IPS-15b (cell line): ENCODE results near the gene FAM53B.

Experiments
- H3K27me3 ChIP-seq: one replicate; pipeline ENCODE4 v1.6.1; 2013; ENCODE audit warnings: low read length; ENCODE audit not compliant: control insufficient read depth, insufficient read depth
- H3K36me3 ChIP-seq: one replicate; pipeline ENCODE4 v1.6.1; 2013; ENCODE audit warnings: low read length; ENCODE audit not compliant: control insufficient read depth, insufficient read depth
- H3K4me1 ChIP-seq: one replicate; pipeline ENCODE4 v1.6.1; 2013; ENCODE audit warnings: mild to moderate bottlenecking, low read length; ENCODE audit not compliant: control insufficient read depth, insufficient read depth
- H3K4me3 ChIP-seq: one replicate; pipeline ENCODE4 v1.5.1; 2013; ENCODE audit warnings: low read depth, low read length
- H3K9ac ChIP-seq: one replicate; pipeline ENCODE4 v1.6.1; 2013; ENCODE audit warnings: low read depth, mild to moderate bottlenecking, low read length
- H3K9me3 ChIP-seq: one replicate; pipeline ENCODE4 v1.6.1; 2013; ENCODE audit warnings: mild to moderate bottlenecking, low read length; ENCODE audit not compliant: control insufficient read depth, insufficient read depth

FAM53B gene

DNA sequence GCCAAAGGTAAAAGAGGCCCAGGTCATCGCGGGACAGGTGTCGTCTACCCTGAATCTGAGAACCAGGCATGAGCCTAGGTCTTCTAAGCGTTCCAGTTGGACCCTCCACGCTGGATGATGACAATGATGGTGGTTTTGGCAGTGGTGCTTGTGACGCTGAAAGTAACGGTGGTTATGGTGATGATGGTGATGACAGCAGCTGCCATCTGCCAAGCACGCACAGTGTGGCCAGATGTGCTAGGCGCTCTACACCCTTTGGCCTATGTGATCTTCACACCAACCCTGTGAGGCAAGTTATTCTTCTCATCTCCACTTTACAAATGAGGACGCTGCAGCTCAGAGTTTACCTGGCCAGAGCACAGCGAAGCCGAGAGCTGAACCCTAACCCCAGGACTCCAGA lies 93.9 kb downstream of the FAM53B start:
- H3K4me1 ChIP-seq: peaks cover 6% of the 10 kb centered on the region
- H3K27me3 ChIP-seq: no peaks in the 10 kb centered on the region
- H3K36me3 ChIP-seq: no peaks in the 10 kb centered on the region
- no peak overlapping the region for H3K9ac ChIP-seq
- no peak overlapping the region for H3K4me3 ChIP-seq
- H3K9me3 ChIP-seq: no peaks in the 10 kb centered on the region

DNA sequence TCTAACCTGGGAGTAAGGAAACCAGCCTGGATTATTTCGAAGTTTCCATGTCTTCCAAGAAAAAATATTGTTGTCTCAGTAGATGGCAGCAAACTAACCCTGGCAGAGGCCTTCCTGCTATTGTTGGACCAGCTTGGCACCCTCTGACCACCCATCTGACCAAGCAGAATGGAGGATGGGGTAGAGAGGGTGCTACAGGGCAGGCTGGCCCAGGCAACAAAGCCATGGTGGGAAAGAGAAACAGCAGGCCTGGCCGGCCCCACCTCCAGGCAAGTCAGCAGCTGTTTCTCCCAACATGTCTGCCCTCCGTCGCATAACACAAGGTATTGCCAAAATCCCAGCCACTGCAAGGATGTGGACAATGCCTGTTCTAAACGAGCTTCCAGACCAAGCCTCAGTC lies 95.0 kb downstream of the FAM53B start:
- H3K4me1 ChIP-seq: peaks cover 4% of the 10 kb centered on the region

DNA sequence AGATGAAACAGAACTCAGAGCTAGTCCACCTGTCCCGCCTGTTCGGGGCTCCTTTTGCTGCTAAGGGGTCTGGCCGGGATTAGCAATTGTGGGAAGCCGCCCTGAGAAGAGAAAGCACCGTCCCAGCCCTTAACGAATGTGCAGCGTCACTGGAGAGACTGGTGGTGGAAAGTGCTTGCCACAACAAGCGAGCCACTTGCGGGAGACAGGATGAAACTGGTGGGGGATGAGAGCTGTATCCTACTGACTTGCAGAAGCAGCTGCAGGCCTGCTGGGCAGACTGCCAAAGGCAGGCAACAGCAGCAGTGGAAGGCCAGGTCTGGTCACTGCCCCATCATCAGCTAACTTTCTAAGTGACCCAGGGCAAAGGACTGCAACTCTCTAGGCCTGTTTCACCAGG lies 95.4 kb downstream of the FAM53B start:
- Histone ChIP-seq H3K4me1 (peaks cover 4% of the 10 kb centered on the region), H3K9ac (no peak overlapping the region), H3K27me3 (no peaks in the 10 kb centered on the region), H3K9me3 (no peaks in the 10 kb centered on the region), H3K4me3 (no peak overlapping the region), H3K36me3 (no peaks in the 10 kb centered on the region)

More for the DNA sequence above, 95.0 kb downstream of the FAM53B start:
- H3K9ac ChIP-seq: no peak overlapping the region
- no peaks in the 10 kb centered on the region for H3K36me3 ChIP-seq
- no peaks in the 10 kb centered on the region for H3K27me3 ChIP-seq
- no peak overlapping the region for H3K4me3 ChIP-seq
- H3K9me3 ChIP-seq: no peaks in the 10 kb centered on the region

DNA sequence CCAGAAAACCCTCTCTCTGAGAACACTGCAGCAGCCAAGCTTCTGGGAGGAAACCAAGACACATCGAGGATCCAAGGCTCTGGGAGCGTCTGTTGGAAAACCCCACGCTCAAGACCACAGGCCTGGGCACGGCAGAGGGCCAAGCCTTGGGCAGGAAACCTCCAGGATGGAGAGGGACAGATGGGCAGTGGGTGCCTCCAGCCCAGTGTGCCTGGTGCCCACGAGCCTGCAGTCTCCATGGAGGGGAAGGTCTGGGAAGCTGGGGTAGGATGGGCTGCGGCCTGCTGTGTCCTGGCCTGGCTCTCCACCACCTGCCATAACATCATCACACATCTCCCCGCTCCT lies 96.1 kb downstream of the FAM53B start:
- Histone ChIP-seq H3K4me1 (peaks cover 4% of the 10 kb centered on the region), H3K9ac (no peak overlapping the region), H3K27me3 (no peaks in the 10 kb centered on the region), H3K4me3 (no peak overlapping the region), H3K36me3 (no peaks in the 10 kb centered on the region), H3K9me3 (no peaks in the 10 kb centered on the region)

DNA sequence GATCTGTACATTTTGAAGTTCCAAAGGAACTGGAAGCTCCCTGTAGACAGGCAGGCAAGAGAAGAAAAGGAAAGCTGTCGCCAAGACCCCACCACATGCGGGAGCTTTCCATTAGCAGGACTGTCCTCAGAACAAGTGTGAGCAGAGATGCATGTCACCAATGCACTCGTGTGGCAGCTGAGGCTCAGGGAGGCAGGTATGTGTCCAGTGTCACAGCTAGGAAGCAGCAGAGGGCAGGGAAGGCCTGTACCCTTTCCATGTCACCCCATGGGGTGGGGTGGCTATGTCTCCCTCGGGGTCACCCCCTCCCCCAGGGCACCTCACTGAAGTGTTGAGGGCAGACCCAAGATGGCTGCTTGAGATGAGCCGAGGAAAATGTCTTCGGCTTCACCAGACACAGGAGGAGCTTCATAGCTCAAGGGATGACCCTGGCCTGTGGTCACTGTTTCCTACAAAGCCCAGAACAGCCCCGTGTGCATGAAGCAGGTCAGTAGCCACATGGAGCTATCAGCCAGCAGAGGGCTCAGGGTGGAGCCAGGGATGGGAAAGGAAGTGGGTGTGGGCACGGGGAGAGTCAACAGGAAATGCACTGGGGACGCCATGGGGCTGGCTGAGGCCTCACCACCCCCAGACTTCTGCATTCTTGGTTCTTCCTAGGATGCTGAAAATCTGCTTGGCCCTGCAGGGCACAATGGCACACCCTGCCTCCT lies 96.6 kb downstream of the FAM53B start:
- H3K9ac ChIP-seq: no peak overlapping the region
- no peaks in the 10 kb centered on the region for H3K9me3 ChIP-seq
- no peak overlapping the region for H3K4me3 ChIP-seq
- no peaks in the 10 kb centered on the region for H3K27me3 ChIP-seq
- H3K4me1 ChIP-seq: peaks cover 4% of the 10 kb centered on the region
- H3K36me3 ChIP-seq: no peaks in the 10 kb centered on the region

DNA sequence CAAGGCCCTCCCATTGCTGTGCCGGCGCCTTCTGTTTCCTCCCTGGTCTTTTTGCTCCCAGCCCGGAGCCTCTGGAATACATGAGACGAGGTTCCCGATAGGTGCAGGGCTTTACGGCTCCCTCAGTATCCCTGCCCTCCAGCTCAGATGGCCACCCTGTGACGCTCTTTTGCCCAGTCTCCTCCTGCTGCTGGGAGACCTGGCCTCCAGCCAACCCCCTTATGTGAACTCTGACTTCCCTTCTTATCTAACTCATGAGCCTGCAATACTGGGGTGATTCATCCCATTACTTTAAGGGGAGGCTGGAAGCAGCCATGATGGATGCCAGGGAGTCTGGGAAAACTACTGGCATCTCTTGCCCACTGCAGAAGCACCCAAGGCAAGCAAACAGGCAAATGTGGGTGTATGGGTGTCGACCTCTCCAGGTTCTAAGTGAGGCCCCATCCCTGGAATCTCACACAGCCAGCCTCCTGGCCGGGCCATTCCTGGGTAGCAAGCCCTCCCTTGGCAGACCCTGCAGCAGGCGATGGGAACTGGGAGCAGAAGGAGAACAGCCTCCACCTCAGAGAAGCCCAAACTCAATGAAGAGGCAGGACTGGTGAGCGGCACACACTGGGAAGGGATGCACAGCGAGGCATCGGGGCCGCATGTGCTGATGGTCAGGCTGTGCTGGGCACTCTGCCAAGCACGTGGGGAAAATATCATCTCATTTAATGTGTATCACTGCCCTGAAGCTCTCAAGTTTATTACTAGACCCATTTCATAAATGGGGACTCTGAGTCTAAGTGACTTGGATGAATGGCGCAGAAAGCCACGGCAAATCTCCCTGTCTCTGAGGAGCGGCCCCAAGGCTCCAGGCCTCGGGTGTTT lies 97.5 kb downstream of the FAM53B start:
- Histone ChIP-seq H3K9me3 (no peaks in the 10 kb centered on the region), H3K9ac (no peak overlapping the region), H3K4me1 (peaks cover 4% of the 10 kb centered on the region), H3K36me3 (no peaks in the 10 kb centered on the region), H3K4me3 (no peak overlapping the region), H3K27me3 (no peaks in the 10 kb centered on the region)

DNA sequence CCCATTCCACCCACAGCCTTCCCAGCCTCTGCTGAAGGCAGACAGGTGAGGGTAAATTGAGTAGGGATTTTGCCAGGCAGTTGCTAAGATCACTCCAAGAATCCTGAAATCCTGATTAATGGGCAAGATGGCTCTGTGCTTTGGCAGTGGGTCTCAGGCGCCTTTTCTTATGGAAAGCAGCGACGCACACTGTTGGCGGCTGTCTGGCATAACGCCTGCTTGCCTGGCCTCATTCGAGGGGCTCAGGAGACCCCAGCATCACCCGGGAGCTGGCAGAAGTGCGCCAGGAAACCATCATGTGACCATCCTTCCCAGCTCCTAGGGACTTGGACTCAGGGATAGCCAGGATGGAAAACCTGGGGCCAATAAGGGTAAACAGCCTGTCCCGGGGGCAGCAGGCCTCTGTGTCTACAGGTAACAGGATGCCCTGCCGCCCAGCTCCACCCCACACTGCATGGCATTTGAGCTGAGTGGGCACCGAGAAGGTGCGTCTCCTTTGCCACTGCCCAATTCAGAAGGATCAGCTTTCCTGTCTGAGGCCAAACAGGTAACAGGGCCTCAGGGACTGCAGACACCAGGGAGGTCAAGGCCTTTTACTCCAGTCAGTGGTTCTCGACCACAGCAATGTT lies 98.6 kb downstream of the FAM53B start:
- H3K36me3 ChIP-seq: no peaks in the 10 kb centered on the region
- no peak overlapping the region for H3K9ac ChIP-seq
- no peaks in the 10 kb centered on the region for H3K9me3 ChIP-seq
- H3K4me3 ChIP-seq: no peak overlapping the region
- H3K4me1 ChIP-seq: no peaks in the 10 kb centered on the region
- H3K27me3 ChIP-seq: no peaks in the 10 kb centered on the region

DNA sequence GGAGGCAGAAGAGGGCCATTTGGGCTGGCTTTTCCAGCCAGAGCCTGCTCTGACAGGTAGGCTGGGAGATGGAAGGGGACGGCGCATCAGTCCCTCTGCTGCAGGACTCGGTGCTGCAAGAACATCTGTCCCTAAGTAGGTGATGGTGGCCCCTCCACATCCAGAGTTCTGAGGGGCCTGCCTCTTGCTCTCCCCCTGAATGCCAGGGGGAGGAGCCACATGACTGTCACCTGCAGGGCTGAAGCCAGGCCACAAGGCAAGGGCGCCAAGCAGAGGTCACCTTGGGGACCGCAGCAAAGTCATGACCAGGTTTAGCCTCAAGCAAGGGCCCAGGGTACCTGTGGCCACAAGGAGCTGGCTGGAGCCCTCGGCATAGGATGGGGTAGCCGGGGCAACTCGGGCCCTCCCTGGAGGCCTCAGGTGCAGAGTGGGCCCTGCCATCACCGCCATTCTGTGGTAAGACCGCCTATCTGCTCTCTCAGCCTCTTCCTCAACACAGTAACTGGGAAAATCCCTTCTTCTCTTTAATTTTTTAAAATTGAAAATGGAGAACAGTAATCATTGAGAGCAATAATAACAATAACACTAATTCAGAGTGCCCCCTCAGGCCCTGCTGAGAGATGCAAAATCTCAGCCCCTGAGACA lies 99.3 kb downstream of the FAM53B start:
- Histone ChIP-seq H3K36me3 (no peaks in the 10 kb centered on the region), H3K9ac (no peak overlapping the region), H3K4me1 (no peaks in the 10 kb centered on the region)

DNA sequence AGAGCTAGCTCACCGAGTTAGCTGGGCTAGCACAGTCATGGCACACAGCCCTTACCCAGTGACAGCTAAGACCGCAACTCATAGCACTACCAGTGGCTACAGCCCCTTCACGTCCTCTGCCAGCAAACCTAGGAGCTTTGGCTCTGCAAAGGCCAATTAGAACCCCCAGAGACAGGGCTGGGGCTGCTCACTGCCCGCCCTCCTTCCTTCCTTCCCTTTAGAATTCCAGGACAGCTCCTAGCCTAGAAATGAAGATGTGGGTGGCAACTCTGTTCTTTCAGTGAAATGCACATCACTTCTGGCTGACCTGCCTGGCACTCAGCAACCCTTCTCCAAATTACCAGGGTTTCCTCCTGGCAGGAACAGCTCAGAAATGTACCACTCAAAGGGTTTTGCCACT lies 99.9 kb downstream of the FAM53B start:
- no peaks in the 10 kb centered on the region for H3K36me3 ChIP-seq
- no peaks in the 10 kb centered on the region for H3K9me3 ChIP-seq
- H3K9ac ChIP-seq: no peak overlapping the region
- no peak overlapping the region for H3K4me3 ChIP-seq
- H3K27me3 ChIP-seq: no peaks in the 10 kb centered on the region
- H3K4me1 ChIP-seq: no peaks in the 10 kb centered on the region

More for the DNA sequence above, 99.3 kb downstream of the FAM53B start:
- H3K9me3 ChIP-seq: no peaks in the 10 kb centered on the region
- H3K27me3 ChIP-seq: no peaks in the 10 kb centered on the region
- no peak overlapping the region for H3K4me3 ChIP-seq

DNA sequence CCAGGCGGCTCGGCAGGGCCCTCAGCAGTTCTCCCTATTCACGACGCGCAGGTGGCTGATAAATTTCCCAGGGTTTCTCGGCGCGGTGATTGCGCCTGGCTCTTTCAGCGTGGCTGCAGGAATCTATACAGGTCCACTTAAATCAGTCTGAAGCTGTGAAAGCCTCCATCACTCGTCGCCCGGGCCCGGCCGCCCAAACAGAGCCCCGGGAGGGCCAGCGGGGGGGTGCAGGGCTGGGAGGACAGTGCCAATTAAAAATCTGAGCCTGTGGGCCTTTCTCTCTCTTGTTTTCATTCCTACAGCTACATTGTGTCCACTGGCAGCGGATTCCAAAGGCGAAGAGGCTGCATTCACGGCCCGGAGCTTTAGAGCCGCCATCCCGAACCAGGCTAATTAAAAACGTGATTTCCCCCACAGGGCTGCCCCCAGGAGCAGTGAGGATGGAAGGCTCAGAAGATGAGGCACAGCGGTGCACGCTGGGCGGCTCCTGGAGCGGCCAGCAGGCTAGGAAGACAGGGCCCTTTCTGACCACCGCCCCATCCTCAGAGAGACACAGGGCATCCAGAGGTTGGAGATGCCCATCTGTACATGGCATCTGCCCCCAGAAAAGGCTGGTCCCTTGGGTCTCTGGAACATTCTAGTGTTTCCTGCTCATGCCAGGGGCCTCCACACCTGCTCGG lies 100.7 kb downstream of the FAM53B start:
- H3K4me3 ChIP-seq: no peak overlapping the region
- no peaks in the 10 kb centered on the region for H3K27me3 ChIP-seq
- H3K9me3 ChIP-seq: no peaks in the 10 kb centered on the region
- H3K4me1 ChIP-seq: no peaks in the 10 kb centered on the region
- no peaks in the 10 kb centered on the region for H3K36me3 ChIP-seq
- no peak overlapping the region for H3K9ac ChIP-seq

DNA sequence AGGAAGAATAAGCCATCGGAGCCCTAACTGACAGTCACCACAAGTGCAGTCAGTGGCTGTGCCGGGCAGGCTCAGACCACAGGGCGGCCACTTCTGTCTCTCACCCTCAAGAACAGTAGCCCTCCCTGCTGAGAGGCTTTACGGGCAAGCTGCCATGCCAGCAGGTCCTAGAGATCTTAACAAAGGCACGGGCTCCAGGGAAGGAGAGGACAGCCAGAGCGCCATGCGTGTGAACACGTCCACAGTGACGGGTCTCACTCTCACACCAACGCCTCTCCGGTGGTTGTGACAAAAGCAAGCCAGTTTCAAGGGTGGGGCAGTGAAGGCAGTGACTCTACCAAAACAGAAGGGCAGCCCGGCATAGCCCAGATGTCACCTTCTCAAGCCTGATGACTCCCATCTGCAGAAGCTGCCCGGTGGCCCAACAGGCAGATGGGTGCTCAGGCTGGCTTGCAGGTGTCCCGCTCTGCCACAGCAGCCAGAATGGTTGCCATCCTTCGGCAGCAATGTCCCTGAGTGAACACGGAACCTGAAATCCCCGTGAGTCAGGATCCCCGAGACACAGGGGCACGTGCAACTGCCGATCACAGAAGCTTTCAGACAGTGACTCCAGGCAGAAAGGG lies 102.0 kb downstream of the FAM53B start:
- Histone ChIP-seq H3K4me1 (no peaks in the 10 kb centered on the region), H3K9ac (no peak overlapping the region), H3K9me3 (no peaks in the 10 kb centered on the region), H3K27me3 (no peaks in the 10 kb centered on the region), H3K36me3 (peaks cover under 1% of the 10 kb centered on the region), H3K4me3 (no peak overlapping the region)
